Stimulated activated CD4-positive, alpha-beta T cell treated with anti-CD3 and anti-CD28 coated beads, TNF-alpha, amount 100 ng/mL, for 1 hour (primary cell): ENCODE data around the gene NLGN1.

Experiments used
- DNase-seq, 3 donors: peaks; one replicate each; pipeline ENCODE4 v3.0.0-alpha.2; 2020; ENCODE audit warnings: low read depth in 3 of 3, low spot score in 1 of 3

Gene NLGN1

GRCh38 chr3:173901649-173902048 lies 504.1 kb downstream of the NLGN1 start:
- DNase-seq: no peak

GRCh38 chr3:173902401-173902800 lies 504.9 kb downstream of the NLGN1 start:
- no peak for DNase-seq

GRCh38 chr3:173902871-173903270 lies 505.3 kb downstream of the NLGN1 start:
- no peak for DNase-seq

- no peak for DNase-seq
These were observed 507.8 kb downstream of the NLGN1 start for GRCh38 chr3:173905381-173905780.

GRCh38 chr3:173911446-173911845 lies 513.9 kb downstream of the NLGN1 start:
- no peak for DNase-seq

- DNase-seq: no peak
These were observed 514.6 kb downstream of the NLGN1 start for GRCh38 chr3:173912126-173912525.

- no peak for DNase-seq
These were observed 515.9 kb downstream of the NLGN1 start for GRCh38 chr3:173913397-173913796.

- no peak for DNase-seq
These were observed 516.5 kb downstream of the NLGN1 start for GRCh38 chr3:173913974-173914421.

- DNase-seq: no peak
These were observed 519.3 kb downstream of the NLGN1 start for GRCh38 chr3:173916799-173917198.

GRCh38 chr3:173920386-173920785 lies 522.8 kb downstream of the NLGN1 start:
- no peak for DNase-seq

- no peak for DNase-seq
These were observed 524.2 kb downstream of the NLGN1 start for GRCh38 chr3:173921732-173922131.

- DNase-seq: no peak
These were observed 525.7 kb downstream of the NLGN1 start for GRCh38 chr3:173923204-173923603.

- no peak for DNase-seq
These were observed 532.7 kb downstream of the NLGN1 start for GRCh38 chr3:173930251-173930650.

- no peak for DNase-seq
These were observed 535.1 kb downstream of the NLGN1 start for GRCh38 chr3:173932624-173933023.

- DNase-seq: no peak
These were observed 535.6 kb downstream of the NLGN1 start for GRCh38 chr3:173933113-173933512.

GRCh38 chr3:173936316-173936715 lies 538.8 kb downstream of the NLGN1 start:
- no peak for DNase-seq

- no peak for DNase-seq
These were observed 540.6 kb downstream of the NLGN1 start for GRCh38 chr3:173938159-173938558.

GRCh38 chr3:173938616-173939015 lies 541.1 kb downstream of the NLGN1 start:
- DNase-seq: no peak

- DNase-seq: no peak
These were observed 541.8 kb downstream of the NLGN1 start for GRCh38 chr3:173939331-173939730.

- DNase-seq: no peak
These were observed 545.7 kb downstream of the NLGN1 start for GRCh38 chr3:173943264-173943663.

- DNase-seq: no peak
These were observed 547.6 kb downstream of the NLGN1 start for GRCh38 chr3:173945170-173945569.

GRCh38 chr3:173945806-173946205 lies 548.3 kb downstream of the NLGN1 start:
- no peak for DNase-seq

- DNase-seq: no peak
These were observed 557.1 kb downstream of the NLGN1 start for GRCh38 chr3:173954647-173955046.

- no peak for DNase-seq
These were observed 560.1 kb downstream of the NLGN1 start for GRCh38 chr3:173957646-173958045.
